Small intestine (tissue), 7 donors: ENCODE results near the gene THRB. TPM values are rescaled to one million over a fixed set of nuclear protein-coding genes. Genes with fewer than 3 reads are reported as not detected.
"Not testable (repeated sequence)": the region's sequence is repeated elsewhere in the genome, so short reads cannot be mapped to it uniquely, and the experiment has no call there.

Experiments
- DNase-seq, 2 donors: peaks; one replicate each; pipeline versions ENCODE4 v3.0.0 to v3.0.0-alpha.2; 2013
- FAIRE-seq: peaks from 2 replicates; lab custom pipeline; 2012; peaks lifted over from hg19 to GRCh38; lab: Jason Lieb, UNC
- H3K27ac ChIP-seq, 3 donors: one replicate each; pipeline ENCODE4 v1.5.1; 2013; ENCODE audit warnings: low read length in 2 of 3, mild to moderate bottlenecking in 2 of 3, control low read depth in 1 of 3, inconsistent platforms in 1 of 3, low read depth in 1 of 3, moderate library complexity in 1 of 3
- H3K27me3 ChIP-seq, 3 donors: one replicate each; pipeline ENCODE4 v1.6.1; 2013; ENCODE audit warnings: low read length in 3 of 3, inconsistent platforms in 1 of 3; ENCODE audit not compliant: control insufficient read depth in 3 of 3, insufficient read depth in 3 of 3
- H3K36me3 ChIP-seq, 3 donors: one replicate each; pipeline ENCODE4 v1.6.1; 2013; ENCODE audit warnings: low read length in 3 of 3, inconsistent platforms in 1 of 3, low read depth in 1 of 3, mild to moderate bottlenecking in 1 of 3, moderate library complexity in 1 of 3; ENCODE audit not compliant: control insufficient read depth in 3 of 3, insufficient read depth in 2 of 3
- H3K4me1 ChIP-seq, 3 donors: one replicate each; pipeline ENCODE4 v1.6.1; 2013; ENCODE audit warnings: low read length in 2 of 3, inconsistent platforms in 1 of 3, low read depth in 1 of 3, mild to moderate bottlenecking in 1 of 3, moderate library complexity in 1 of 3; ENCODE audit not compliant: control insufficient read depth in 3 of 3, insufficient read depth in 2 of 3
- H3K4me3 ChIP-seq, 3 donors: one replicate each; pipeline ENCODE4 v1.5.1; 2013; ENCODE audit warnings: low read length in 3 of 3, control low read depth in 1 of 3, inconsistent platforms in 1 of 3, low read depth in 1 of 3, mild to moderate bottlenecking in 1 of 3, moderate library complexity in 1 of 3
- H3K9me3 ChIP-seq, 2 donors: one replicate each; pipeline ENCODE4 v1.6.1; 2013; ENCODE audit warnings: low read depth in 1 of 2, low read length in 1 of 2; ENCODE audit not compliant: control insufficient read depth in 2 of 2, insufficient read depth in 1 of 2
- WGBS, 3 donors: extraction: QIAGEN DNeasy Blood & Tissue Kit; methylation state at CpG; one replicate each; pipeline ENCODE4 v1.1.7; 2013; 5-methylcytosine and 5-hydroxymethylcytosine counted together
- polyA plus RNA-seq, 4 donors: library from polyadenylated mRNA; stranded (reverse) in 3 of 4; unstranded in 1 of 4; fragments of 200-250 nt in 3 of 4; fragments of 120-200 nt in 1 of 4; gene quantifications; one replicate each; pipeline versions ENCODE4 v1.2.1 to v1.2.3, GENCODE V29; 2013
- donor health status: healthy with polysubstance abuse.
- donor health status: control.
- donor health status: control.
- donor health status: Bipolar disorder and iron deficiency.
- donor health status: healthy.

Gene THRB
- polyA plus RNA-seq, 4 donors = 3.2 to 46.1 (median 4.4) TPM

DNA sequence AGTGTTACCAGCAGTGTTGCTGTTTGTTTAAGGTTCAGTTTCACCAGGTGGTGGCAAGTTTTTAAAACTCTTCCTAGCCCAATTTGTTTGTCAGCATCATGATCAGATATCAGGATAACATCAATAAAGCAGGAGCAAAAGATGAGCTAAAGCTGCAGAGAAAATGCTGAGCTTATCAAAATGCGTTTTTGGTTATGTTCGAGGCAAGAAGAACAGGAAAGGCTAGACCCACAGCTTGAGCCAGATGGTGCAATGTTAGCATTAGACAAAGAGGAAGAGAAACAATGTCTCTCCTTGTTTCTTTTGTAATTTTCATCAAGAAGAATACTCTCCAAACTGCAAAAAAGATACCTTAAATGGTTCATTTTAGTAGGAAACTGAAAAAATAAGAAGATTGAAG, 66.2 kb downstream of the THRB start:
- no peak for FAIRE-seq
- WGBS, 3 donors = 62 to 75% (median 73%) methylated on average over 2 of the region's 2 CpGs
- no peak overlapping the region for H3K4me3 ChIP-seq

DNA sequence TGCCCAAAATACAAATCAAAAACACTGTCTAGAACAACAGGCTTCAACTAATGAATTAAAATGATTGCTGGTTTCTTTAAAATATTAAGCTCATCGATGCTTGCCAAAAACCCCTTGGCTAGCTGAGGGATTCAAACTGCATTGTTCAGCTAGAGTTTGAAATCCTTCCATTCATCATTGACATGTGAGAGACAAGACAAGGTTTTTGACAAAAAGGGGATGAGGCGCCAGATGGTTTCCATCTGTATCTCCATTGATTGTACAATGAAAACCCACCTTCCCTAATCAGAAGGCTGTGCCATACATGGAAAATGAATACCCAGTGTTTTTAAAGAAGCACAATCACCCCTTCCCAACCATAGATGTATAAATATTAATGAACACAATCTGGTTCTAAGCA, 67.8 kb downstream of the THRB start:
- no peak overlapping the region for H3K4me3 ChIP-seq
- H3K9me3 ChIP-seq = no peaks in the 10 kb centered on the region
- no peaks in the 10 kb centered on the region for H3K36me3 ChIP-seq
- no peaks in the 10 kb centered on the region for H3K4me1 ChIP-seq
- no peaks in the 10 kb centered on the region for H3K27me3 ChIP-seq
- 82 to 87% (median 87%) methylated on average over 2 of the region's 2 CpGs for WGBS, 3 donors
- H3K27ac ChIP-seq = no peak overlapping the region
- FAIRE-seq (no peak), DNase-seq (no peak)

More for the DNA sequence above, 66.2 kb downstream of the THRB start:
- Histone ChIP-seq H3K4me1 (peaks cover 0 to 5% (median 2%) of the 10 kb centered on the region in 3 donors), H3K9me3 (no peaks in the 10 kb centered on the region), H3K36me3 (no peaks in the 10 kb centered on the region), H3K27me3 (no peaks in the 10 kb centered on the region), H3K27ac (no peak overlapping the region)
- no peak for DNase-seq

DNA sequence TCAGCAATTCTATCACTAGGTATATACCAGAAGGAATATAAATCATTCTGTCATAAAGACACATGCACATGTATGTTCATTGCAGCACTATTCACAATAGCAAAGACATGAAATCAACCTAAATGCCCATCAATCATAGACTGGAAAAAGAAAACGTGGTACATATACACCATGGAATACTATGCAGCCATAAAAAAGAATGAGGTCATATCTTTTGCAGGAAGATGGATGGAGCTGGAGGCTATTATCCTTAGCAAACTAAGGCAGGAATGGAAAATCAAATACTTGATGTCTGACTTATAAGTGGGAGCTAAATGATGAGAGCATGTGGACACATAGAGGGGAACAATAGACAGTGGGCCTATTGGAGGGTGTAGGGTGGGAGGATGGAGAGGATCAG, 73.8 kb downstream of the THRB start:
- H3K4me3 ChIP-seq, H3K27me3 ChIP-seq, H3K27ac ChIP-seq, H3K9me3 ChIP-seq, DNase-seq, FAIRE-seq, H3K36me3 ChIP-seq: not testable (repeated sequence)
- peaks cover 0 to 19% (median 0%) of the 10 kb centered on the region in 3 donors for H3K4me1 ChIP-seq
- WGBS, 3 donors = 68 to 78% (median 75%) methylated on average over 1 of the region's 1 CpG

DNA sequence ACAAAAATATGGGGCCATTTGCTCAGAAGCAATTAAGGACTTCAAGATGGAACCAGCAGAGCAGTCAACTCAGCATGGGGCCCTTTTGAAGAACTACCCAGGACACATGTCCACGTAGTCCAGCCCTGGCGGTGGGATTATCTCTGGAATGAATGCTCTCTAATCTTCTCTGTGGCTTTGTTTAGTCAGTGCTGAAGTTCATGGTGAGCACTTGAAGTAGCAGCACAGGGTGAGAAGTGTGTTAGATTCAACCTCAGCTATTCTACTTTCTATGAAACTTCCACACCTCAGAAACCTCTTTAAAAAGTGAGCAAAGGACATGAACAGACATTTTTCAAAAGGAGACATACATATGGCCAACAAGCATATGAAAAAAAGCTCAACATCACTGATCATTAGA, 74.4 kb downstream of the THRB start:
- H3K4me1 ChIP-seq = peaks cover 0 to 19% (median 0%) of the 10 kb centered on the region in 3 donors
- no peaks in the 10 kb centered on the region for H3K27me3 ChIP-seq
- 52 to 83% (median 79%) methylated on average over 2 of the region's 2 CpGs for WGBS, 3 donors
- DNase-seq (peak in 1 of 2 donors; percentile 36), FAIRE-seq (no peak)
- H3K36me3 ChIP-seq = no peaks in the 10 kb centered on the region
- H3K27ac ChIP-seq = peak overlapping the region in 1 of 3 donors; percentile 39
- H3K4me3 ChIP-seq = no peak overlapping the region
- no peaks in the 10 kb centered on the region for H3K9me3 ChIP-seq

DNA sequence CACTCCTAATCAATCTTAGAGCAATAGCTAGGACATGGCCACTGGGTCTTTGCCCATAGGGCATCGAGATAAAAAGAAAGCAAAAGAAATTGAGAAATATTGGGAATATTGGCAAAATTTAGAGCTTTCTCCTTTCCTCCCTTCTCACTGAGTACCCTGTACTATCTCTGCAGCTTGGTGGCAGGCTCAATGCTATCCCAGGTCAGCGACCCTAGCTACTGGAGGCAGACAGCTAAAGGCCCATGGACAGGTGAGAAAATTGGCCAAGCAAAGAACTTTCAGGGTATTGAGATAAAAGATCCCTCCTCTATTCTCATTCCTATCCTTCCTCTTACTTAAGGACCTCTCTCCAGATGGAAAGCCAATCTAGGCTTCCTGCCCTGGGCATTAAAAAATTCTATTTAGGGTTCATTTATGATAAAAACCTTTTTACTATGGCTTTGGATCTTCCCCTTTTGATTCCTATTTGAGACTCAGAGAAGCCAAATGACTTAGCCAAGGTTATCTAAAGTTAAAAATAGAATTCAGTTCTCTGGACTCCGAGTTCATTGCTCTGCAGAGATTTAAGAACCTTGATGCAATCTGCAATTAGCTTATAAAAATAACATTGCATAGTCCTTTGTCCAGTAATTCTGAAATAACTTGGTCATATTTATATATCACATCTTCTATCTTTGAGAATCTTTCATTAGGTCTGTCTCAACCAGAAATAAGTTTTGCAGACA, 75.4 kb downstream of the THRB start:
- H3K9me3 ChIP-seq = no peaks in the 10 kb centered on the region
- peak overlapping the region in 1 of 3 donors; percentile 5 for H3K27ac ChIP-seq
- FAIRE-seq (no peak), DNase-seq (no peak)
- H3K36me3 ChIP-seq = no peaks in the 10 kb centered on the region
- H3K4me3 ChIP-seq = no peak overlapping the region
- no peaks in the 10 kb centered on the region for H3K27me3 ChIP-seq
- H3K4me1 ChIP-seq = peaks cover 0 to 19% (median 0%) of the 10 kb centered on the region in 3 donors
- 71 to 87% (median 82%) methylated on average over 3 of the region's 3 CpGs for WGBS, 3 donors

DNA sequence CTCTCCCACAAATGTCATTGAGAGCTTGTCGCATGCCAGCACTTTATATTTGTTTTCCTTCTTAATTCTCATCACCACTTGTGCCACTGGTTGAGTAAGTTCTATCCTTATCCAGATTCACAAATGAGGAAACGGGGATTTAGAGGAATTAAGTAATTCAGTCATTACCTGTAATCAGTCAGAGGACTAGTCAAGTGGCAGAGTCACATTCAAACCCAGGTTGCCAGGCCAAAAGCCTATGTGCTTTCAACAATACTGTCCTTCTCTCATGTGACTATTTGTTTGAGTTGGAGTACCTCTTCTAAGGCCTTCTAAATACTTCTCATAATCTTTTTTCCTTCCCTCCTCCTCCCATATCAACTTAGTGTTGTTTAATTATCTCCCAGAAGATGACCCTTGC, 76.9 kb downstream of the THRB start:
- Histone ChIP-seq H3K27me3 (no peaks in the 10 kb centered on the region), H3K4me3 (no peak overlapping the region), H3K9me3 (peaks cover 0 to 3% of the 10 kb centered on the region in 2 donors), H3K36me3 (no peaks in the 10 kb centered on the region), H3K4me1 (peaks cover 0 to 19% (median 0%) of the 10 kb centered on the region in 3 donors), H3K27ac (no peak overlapping the region)
- WGBS, 3 donors = 53 to 77% (median 59%) methylated on average over 2 of the region's 2 CpGs
- no peak for DNase-seq
- FAIRE-seq = no peak

DNA sequence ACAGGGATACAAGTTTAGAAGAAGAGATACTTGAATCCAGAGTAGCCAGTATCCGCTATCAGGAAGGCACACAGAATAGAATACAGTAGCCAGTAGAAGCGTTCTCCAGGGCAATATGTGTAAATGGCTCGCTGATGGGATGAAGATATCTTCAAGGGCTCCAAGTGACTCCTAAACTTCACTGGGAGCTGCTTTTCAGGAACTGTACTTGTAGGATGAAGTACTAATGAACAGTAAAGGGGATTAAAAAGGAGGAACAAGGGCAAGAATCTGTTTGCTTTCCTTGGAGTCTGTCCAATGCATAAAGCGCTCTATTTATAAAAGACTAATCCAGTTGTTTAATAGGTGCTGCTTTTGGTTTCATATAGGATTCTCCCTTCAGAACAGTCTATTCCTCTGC, 78.4 kb downstream of the THRB start:
- peaks cover 0 to 3% of the 10 kb centered on the region in 2 donors for H3K9me3 ChIP-seq
- peaks cover 0 to 19% (median 0%) of the 10 kb centered on the region in 3 donors for H3K4me1 ChIP-seq
- H3K27me3 ChIP-seq = no peaks in the 10 kb centered on the region
- no peak for FAIRE-seq
- no peak overlapping the region for H3K27ac ChIP-seq
- WGBS, 3 donors = 75 to 84% (median 76%) methylated on average over 4 of the region's 4 CpGs
- H3K4me3 ChIP-seq = no peak overlapping the region
- H3K36me3 ChIP-seq = no peaks in the 10 kb centered on the region
- DNase-seq = no peak

DNA sequence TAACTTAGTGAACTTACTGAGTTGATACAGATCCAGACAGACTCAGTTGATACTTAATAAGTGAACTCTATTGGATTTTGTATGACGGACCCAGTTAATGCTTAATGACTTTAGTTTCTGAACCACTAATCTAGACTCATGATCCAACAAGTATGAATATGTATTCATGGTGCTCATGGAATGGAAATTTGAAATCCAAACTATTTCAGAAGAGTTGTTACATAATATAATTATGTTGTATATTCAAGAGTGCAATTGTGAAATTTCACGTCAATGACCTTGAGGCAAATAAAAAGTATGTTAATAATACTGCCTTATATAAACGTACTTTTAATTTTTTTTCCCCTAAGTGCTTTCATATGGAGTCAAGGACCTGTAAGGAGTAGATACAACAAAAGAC, 78.8 kb downstream of the THRB start:
- Histone ChIP-seq H3K27me3 (no peaks in the 10 kb centered on the region), H3K36me3 (no peaks in the 10 kb centered on the region), H3K4me3 (no peak overlapping the region), H3K27ac (no peak overlapping the region), H3K9me3 (peaks cover 0 to 3% of the 10 kb centered on the region in 2 donors), H3K4me1 (peaks cover 0 to 19% (median 0%) of the 10 kb centered on the region in 3 donors)
- FAIRE-seq (no peak), DNase-seq (no peak)
- WGBS, 3 donors = 72 to 84% (median 81%) methylated on average over 3 of the region's 3 CpGs
